Neural cell (in vitro differentiated cells): ENCODE data around the gene PDIA2.

ENCODE experiments used
- EP300 ChIP-seq: fragments of 450-650 bp; conservative IDR thresholded peaks from 2 replicates; pipeline ENCODE4 v1.6.1; 2014; ENCODE audit warnings: antibody characterized with exemption, mild to moderate bottlenecking, moderate library complexity; ENCODE audit not compliant: poor library complexity, severe bottlenecking
- RAD21 ChIP-seq: fragments of 450-650 bp; conservative IDR thresholded peaks from 2 replicates; pipeline ENCODE4 v1.6.1; 2014; ENCODE audit warnings: antibody characterized with exemption, mild to moderate bottlenecking, moderate library complexity
- SMC3 ChIP-seq: fragments of 450-650 bp; conservative IDR thresholded peaks from 2 replicates; pipeline ENCODE4 v1.6.1; 2014; ENCODE audit warnings: antibody characterized with exemption, mild to moderate bottlenecking, moderate library complexity; ENCODE audit not compliant: poor library complexity
- TF ChIP-seq, protein P1 (sequence below): fragments of 450-650 bp; IDR thresholded peaks from 2 replicates; pipeline ENCODE4 v1.5.1; 2014; ENCODE audit warnings: antibody characterized with exemption, mild to moderate bottlenecking, moderate library complexity; ENCODE audit not compliant: poor library complexity, severe bottlenecking

DNA sequence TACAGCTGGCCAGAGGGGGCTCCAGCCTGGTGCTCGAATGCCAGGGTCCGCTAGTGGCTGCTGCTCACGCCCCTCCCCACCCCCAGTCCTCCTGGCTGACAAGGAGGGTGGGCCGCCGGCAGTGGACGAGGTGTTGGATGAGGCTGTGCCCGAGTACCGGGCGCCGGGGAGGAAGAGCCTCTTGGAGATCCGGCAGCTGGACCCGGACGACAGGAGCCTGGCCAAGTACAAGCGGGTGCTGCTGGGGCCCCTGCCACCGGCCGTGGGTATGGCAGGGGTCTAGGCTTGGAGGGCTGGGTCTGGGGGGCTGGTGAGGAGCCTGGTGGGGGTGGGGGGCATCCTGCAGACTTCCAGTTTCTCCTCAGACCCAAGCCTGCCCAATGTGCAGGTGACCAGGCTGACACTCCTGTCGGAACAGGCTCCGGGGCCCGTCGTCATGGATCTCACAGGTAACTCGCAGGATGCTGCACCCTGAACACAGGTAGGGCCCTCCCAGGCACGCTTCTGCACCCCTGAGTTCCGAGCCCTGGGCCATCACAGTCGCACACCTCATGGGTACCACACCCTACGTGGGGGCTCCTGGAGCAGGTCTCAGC is 1.2 kb upstream of the PDIA2 start:
- TF ChIP-seq, protein P1, sequence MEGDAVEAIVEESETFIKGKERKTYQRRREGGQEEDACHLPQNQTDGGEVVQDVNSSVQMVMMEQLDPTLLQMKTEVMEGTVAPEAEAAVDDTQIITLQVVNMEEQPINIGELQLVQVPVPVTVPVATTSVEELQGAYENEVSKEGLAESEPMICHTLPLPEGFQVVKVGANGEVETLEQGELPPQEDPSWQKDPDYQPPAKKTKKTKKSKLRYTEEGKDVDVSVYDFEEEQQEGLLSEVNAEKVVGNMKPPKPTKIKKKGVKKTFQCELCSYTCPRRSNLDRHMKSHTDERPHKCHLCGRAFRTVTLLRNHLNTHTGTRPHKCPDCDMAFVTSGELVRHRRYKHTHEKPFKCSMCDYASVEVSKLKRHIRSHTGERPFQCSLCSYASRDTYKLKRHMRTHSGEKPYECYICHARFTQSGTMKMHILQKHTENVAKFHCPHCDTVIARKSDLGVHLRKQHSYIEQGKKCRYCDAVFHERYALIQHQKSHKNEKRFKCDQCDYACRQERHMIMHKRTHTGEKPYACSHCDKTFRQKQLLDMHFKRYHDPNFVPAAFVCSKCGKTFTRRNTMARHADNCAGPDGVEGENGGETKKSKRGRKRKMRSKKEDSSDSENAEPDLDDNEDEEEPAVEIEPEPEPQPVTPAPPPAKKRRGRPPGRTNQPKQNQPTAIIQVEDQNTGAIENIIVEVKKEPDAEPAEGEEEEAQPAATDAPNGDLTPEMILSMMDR, result no peak
- TF ChIP-seq RAD21, result no peak
- no peak for TF ChIP-seq EP300
- no peak for TF ChIP-seq SMC3
